HG03460 (cell line): ENCODE measurements around the gene VDR.

ENCODE experiments used
- ATAC-seq: cut with Tn5 transposase; IDR thresholded peaks from one replicate; pipeline ENCODE4 v1.9.1; 2021; ENCODE audit not compliant: unreplicated experiment

VDR gene

DNA sequence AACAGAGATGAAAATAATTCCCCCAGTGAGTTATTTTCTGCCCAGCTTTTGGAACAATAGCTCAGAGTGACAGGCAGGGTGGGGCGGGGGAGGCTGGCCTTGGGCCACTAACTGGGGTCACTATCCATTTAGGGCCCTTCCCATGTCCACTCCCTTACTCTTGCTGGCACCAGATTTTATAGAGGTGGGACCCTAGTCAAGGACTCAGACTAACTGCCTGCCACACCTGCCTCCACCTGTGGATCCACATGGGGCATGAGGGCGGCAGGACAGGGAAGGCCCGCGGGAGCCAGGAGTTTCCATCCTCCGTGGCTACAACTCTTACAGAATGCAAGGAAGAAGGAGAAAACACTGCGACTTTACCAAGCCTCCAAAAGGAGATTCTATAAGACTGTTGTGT, 10.1 kb downstream of the VDR start:
- no peak for ATAC-seq

DNA sequence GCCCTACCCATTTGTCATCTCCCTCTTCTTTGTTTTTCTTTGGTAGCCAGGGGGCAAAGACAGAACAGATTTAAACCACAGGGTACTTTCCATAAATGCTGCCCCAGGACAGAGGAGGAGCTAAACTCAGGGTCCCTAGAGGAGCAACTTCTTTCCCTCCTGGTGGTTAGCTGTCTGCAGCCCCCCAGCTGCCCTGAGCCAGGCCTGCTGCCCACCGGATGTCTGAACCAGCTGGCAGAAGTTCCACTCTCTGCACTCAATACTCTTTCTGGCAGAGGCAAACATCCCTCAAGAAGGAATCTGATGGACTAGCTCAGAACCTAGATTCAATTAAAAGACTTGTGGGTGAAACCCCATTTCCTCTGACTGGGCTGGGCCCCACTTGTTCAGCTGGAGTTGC, 10.7 kb downstream of the VDR start:
- no peak for ATAC-seq

GRCh38 chr12:47892819-47893218, 12.0 kb downstream of the VDR start:
- ATAC-seq: no peak

DNA sequence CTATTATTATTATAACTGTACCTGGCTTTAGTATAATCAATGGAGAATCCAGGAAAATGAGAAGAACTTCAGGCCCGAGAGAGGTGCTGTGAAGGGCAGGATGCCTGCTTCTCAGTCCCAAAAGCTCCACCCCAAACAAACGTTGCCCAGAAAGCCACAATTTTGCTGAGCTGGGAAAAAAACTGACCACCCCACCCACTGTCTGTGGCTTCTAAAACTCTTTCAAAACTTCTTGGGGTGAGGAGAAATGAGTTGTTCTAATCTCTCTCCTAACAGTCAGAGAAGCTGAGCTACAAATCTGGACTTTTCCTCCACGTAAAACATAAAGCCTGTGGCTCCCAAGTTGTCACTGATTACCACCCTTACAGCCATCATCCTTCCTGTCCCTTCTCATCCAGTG, 13.4 kb downstream of the VDR start:
- ATAC-seq: no peak

GRCh38 chr12:47889040-47889439, 15.8 kb downstream of the VDR start:
- ATAC-seq: no peak

DNA sequence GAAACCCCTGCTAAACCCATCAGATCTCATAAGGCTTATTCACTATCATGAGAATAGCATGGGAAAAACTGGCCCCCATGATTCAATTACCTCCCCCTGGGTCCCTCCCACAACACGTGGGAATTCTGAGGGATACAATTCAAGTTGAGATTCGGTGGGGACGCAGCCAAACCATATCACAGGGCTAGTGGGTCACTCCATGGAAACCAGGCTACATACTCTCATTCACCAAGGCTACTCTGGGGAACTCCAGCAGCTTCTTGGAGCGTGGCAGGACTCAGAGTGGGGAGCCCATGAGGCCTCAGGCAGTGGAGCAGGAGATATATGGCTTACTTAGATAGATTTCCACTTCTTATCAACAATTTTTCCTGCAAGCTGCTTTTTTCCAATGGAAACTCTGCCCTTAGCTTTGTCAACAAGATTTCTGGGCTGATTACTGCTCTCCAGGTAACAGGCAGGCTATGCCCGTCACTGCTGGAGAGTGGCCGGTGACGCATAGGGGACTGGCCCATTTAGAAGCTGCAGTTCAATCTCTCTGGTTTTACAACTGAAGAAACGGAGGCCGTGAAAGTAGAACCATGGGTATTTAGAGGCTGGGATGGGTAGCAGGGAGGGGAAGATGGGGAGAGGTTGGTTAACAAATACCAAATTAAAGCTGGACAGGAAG, 16.5 kb downstream of the VDR start:
- ATAC-seq: no peak

GRCh38 chr12:47887529-47887928, 17.3 kb downstream of the VDR start:
- ATAC-seq: no peak

GRCh38 chr12:47886510-47887240, 18.1 kb downstream of the VDR start:
- no peak for ATAC-seq

DNA sequence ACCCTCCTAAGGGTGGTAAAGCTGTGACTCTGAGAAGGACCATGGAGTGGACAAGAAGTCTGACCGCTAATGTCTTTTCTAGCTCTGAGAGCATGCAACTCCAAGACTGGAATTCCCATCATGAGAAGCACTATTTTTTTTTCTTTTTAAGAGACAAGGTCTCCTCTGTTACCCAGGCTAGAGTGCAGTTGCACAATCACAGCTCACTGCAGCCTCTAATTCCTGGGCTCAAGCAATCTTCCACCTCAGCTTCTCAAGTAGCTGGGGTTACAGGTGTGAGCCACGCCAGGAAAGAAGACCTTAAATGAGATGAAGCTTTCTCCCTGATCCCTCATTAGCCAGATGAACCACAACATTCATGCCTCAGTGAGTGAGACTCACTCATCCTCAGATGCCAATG, 19.2 kb downstream of the VDR start:
- no peak for ATAC-seq

GRCh38 chr12:47885012-47885501, 19.7 kb downstream of the VDR start:
- peak; percentile 40 for ATAC-seq

- no peak for ATAC-seq
Measured at GRCh38 chr12:47884501-47884900, 20.3 kb downstream of the VDR start.

GRCh38 chr12:47883663-47884195, 21.1 kb downstream of the VDR start:
- peak; percentile 5 for ATAC-seq

DNA sequence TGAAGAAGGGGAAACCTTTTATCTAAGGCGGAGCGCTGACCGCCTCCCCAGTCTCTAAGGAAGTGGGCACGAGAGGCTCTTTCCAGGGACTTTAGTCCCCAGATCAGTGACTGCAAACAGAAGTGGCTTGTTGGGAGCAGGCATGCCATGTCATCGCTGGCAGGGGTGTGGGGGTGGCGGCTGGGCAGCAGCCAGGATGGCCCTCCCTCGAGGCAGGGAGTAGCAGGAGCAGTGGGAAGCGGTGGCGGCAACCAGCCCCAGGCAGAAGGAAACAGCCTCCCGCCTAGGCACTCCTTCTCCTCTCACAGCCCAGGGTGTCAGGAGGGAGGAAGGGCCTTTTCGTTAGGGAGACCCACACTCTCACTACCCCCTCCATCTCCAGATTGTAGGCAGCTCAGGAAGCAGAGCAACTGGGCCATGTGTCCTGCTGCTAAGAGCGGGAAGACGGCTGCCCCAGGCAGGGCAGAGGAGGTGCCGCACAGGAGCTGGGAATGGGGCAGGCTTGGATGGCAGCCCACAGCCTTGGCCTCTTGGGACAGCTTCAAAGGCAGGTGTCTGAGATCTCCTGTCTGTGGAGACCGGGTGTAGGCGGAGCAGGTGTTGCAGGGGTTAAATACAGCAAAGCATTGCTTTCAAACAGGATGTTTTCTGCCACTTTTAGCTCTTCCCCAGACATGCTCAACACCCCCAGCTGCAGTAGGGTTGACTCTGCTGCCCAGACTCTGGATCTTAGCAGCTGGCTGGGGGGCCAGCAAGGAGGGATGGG, 21.8 kb downstream of the VDR start:
- ATAC-seq: peak; percentile 76

DNA sequence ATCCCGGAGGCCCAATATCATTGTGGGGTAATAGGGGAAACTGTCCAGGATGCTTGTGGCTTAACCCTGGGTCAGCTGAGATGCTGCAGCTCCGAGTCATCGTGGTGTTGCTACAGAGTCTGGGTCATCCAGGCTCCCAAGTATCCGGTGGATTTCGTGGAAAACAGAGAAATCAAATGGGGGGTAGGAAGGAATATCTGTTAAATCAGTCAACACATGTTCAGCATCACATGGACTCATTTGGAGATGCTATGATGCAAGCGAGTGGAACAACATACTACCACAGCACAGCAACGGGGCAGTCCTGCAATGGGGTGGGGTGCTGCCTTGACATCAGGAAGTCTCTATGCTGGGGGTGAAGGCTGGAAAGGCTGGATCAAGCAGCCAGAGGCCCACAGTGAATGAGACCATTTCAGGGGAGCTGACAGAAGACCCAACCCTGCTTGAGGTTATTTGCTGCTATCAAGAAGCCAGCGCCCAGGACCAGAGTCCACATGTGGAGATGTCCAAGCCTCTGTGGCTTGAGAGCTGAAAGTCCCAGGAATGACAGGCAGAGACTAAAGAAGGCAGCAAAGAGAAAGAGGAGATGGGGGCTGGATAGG, 22.9 kb downstream of the VDR start:
- no peak for ATAC-seq

DNA sequence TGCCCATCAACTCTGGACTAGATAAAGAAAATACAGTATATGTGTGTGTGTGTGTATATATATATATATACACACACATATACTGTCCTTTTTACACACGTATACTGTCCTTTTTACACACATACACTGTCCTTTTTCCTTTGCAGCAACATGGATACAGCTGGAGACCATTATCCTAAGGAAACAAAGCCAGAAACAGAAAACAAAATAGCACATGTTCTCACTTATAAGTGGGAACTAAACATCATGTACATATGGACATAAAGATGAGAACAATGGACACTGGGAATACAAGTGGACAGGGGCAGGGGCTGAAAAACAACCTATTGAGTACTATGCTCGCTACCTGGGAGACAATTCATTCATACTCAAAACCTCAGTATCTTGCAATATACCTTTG, 23.7 kb downstream of the VDR start:
- ATAC-seq: no peak

GRCh38 chr12:47878918-47879481, 25.8 kb downstream of the VDR start:
- no peak for ATAC-seq

DNA sequence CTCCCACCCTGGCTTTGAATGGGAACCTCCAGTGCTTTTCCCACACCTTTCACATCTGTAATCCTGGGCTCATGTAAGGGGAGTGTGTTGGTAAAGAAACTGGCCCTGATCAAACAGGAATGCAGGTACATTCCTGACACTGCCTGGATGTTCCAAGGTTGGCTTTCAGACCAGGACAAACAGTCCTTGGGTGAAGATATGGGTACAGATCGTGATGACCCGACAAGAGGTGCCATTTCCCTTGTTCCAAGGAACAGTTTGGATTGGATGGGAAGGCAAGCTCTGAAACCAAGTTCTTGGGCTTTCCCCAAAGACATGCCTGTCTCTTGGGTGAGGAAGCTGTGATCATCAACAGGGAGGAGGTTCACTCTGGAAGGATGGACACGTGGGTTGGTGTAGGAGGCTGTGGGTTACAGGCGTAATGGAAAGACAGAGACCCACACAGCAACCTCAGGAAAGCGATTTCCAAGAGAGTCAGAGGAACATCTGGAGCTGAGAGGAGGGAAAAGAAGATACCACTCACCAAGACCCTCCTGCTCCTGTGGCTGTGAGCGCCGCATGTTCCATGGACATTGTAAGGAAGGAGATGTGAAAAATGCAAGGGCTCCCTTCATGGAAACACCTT, 26.4 kb downstream of the VDR start:
- ATAC-seq: no peak

- no peak for ATAC-seq
Measured at GRCh38 chr12:47877081-47877480, 27.7 kb downstream of the VDR start.

DNA sequence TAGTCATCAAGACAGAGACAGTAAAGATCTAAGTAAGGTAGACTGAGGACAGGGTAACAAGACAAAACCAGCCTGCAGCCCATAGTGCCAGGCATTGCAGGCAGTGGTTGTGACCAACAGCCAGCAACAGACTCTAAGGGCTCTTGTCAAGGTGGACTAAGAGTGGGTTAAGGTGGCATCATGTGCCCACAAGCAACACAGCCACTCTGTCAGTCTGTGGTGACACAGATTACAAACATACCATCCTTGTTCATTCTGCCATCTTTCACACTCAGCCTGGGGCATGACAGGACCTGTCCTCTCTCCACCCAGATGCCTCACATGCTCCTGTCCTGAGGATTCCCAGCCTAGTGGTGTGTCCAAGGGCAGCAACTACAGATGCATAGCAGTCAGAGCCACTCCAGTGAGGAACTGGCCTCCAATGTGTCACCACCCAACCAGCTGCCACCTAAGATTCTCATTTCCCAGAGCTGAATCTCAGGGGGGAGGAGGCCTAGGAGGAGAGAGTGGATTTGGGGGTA, 28.3 kb downstream of the VDR start:
- ATAC-seq: no peak

DNA sequence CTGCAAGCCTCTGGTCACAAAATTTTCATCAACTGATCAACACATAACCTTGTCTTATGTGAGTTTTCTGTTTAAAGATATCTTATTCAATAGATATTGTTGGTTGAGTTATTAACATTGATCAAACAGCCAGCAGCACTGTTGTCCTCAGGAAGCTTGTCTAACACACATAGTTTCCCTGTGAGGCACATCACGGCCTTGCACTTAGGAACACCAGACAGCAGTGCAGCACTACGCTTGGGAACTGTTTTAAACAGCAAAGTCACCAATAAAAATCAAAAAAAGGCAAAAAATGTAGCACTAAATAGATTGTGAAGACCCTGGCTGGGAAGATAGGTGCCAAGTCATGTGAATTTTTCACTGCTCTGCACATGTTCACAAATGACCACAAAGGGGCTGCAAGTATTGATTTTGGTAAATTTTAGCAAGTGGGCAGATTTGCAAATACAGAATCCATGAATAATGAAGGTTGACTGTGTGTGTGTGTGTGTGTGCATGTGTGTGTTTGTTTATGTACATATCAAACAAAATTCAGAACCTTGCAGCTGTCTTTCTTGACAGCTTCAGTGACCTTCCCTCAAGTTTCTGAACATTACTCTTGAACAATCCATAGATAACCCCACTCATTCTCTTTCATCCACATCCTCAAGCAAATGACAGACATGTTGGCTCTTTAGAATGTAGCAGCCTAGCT, 28.9 kb downstream of the VDR start:
- ATAC-seq: no peak
